Hair follicular keratinocyte (primary cell): Measurements from ENCODE around the gene RSBN1. TPM values are rescaled to one million over a fixed set of nuclear protein-coding genes. Genes with fewer than 3 reads are reported as not detected.

Experiments used
- total RNA-seq: library from RNA; depleted of rRNA; stranded (reverse); fragments of >200 nt; gene quantifications from 2 replicates; pipeline ENCODE4 v1.2.3, GENCODE V29; 2015

Gene RSBN1
- total RNA-seq, result 9.0 and 9.5 TPM in 2 replicates

GRCh38 chr1:113811888-113812660 lies at the start of gene RSBN1:
Gene RSBN1 (minus strand): TSS chr1:113812476. CDS start chr1:113812412, 64 bp downstream.

GRCh38 chr1:113759333-113760101 lies 52.8 kb downstream of the RSBN1 start, which contains the start of gene PHTF1:
Gene PHTF1 (minus strand): TSS chr1:113759486. CDS start chr1:113758703, 783 bp downstream.

Other genes with a start within 250 kb of the RSBN1 start
- gene PHTF1, start 53.0 kb downstream of the RSBN1 start, total RNA-seq, result 7.9 and 10.6 TPM in 2 replicates
- gene PTPN22, start 59.2 kb upstream of the RSBN1 start, total RNA-seq, result 0.23 and 0.39 TPM in 2 replicates
- gene BCL2L15, start 75.1 kb upstream of the RSBN1 start, total RNA-seq, result not detected in 2 replicates
- 13.5 and 17.2 TPM in 2 replicates for gene AP4B1, start 92.3 kb upstream of the RSBN1 start, total RNA-seq
- 6.1 and 10.6 TPM in 2 replicates for gene DCLRE1B, start 92.8 kb upstream of the RSBN1 start, total RNA-seq
- 14.2 and 15.1 TPM in 2 replicates for gene HIPK1, start 116.8 kb upstream of the RSBN1 start, total RNA-seq
- 0.31 and 1.4 TPM in 2 replicates for gene OLFML3, start 167.0 kb upstream of the RSBN1 start, total RNA-seq